ENCODE measurements around the gene DGKQ.

The DGKQ gene

DNA sequence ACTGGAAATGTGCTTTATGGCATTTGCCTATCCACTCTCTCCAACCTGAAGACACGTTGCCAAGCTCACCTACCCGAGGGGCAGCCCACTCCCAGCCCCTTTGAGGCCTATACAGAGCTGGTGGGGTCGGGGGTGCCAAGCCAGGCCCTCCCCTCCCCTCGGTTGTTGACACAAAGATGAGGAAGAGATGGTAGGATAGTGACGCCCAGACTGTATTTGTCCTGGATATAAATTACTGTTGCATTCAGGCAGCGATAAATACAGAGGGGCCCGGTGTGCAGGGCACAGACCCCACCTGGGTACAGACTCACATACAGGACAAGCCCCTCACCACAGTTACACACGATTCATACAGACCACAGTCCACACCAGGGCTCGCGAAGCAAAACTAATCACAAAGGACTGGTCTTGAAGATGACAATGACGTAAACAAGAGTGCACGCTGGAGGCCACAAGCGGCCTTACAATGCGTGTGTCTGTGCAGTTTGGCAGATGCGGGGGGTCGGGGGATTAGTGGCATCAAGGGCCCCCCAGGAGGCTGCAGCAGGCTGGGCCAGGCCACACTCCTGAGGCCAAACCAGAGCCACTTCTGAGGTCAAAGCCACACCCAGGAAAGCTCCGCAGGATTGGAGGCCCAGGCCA, 14.6 kb downstream of the DGKQ start:
- TF ChIP-seq SIN3A (IDR thresholded peaks at IDR 0.05; ENCODE audit: borderline replicate concordance, insufficient read depth, low read length) = no peak
- TF ChIP-seq POLR2AphosphoS5 (IDR thresholded peaks at IDR 0.05; ENCODE audit: low read depth, low read length) = no peak
- TF ChIP-seq FOXP2 (optimal IDR thresholded peaks at IDR 0.05; ENCODE audit: borderline replicate concordance, extremely low read depth, extremely low read length, insufficient read depth) = no peak
- TF ChIP-seq, protein P1, sequence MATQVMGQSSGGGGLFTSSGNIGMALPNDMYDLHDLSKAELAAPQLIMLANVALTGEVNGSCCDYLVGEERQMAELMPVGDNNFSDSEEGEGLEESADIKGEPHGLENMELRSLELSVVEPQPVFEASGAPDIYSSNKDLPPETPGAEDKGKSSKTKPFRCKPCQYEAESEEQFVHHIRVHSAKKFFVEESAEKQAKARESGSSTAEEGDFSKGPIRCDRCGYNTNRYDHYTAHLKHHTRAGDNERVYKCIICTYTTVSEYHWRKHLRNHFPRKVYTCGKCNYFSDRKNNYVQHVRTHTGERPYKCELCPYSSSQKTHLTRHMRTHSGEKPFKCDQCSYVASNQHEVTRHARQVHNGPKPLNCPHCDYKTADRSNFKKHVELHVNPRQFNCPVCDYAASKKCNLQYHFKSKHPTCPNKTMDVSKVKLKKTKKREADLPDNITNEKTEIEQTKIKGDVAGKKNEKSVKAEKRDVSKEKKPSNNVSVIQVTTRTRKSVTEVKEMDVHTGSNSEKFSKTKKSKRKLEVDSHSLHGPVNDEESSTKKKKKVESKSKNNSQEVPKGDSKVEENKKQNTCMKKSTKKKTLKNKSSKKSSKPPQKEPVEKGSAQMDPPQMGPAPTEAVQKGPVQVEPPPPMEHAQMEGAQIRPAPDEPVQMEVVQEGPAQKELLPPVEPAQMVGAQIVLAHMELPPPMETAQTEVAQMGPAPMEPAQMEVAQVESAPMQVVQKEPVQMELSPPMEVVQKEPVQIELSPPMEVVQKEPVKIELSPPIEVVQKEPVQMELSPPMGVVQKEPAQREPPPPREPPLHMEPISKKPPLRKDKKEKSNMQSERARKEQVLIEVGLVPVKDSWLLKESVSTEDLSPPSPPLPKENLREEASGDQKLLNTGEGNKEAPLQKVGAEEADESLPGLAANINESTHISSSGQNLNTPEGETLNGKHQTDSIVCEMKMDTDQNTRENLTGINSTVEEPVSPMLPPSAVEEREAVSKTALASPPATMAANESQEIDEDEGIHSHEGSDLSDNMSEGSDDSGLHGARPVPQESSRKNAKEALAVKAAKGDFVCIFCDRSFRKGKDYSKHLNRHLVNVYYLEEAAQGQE (IDR thresholded peaks at IDR 0.05; ENCODE audit: insufficient read depth in 1 of 2, low read depth in 2 of 2, low read length in 2 of 2) = no peak
- no peak for TF ChIP-seq TAF1 (IDR thresholded peaks at IDR 0.05; ENCODE audit: borderline replicate concordance, insufficient read depth, low read length)

DNA sequence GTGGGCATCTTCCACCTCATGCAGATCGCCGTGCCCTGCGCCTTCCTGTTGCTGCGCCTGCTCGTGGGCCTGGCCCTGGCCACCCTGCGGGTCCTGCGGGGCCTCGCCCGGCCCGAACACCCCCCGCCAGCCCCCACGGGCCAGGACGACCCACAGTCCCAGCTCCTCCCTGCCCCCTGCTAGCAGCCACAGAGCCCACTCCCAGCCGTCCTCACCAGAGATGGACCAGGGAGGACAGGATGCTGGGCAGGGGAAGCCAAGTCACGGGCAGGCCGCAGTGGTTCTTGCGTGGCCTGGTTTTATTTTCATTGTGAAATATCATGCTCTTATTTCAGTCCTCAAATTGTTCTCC, 15.1 kb downstream of the DGKQ start:
- TF ChIP-seq POLR2AphosphoS5 (IDR thresholded peaks at IDR 0.05; ENCODE audit: low read depth, low read length) = no peak
- TF ChIP-seq, protein P1 (IDR thresholded peaks at IDR 0.05; ENCODE audit: insufficient read depth in 1 of 2, low read depth in 2 of 2, low read length in 2 of 2) = no peak
- TF ChIP-seq FOXP2 (optimal IDR thresholded peaks at IDR 0.05; ENCODE audit: borderline replicate concordance, extremely low read depth, extremely low read length, insufficient read depth) = no peak
- no peak for TF ChIP-seq TAF1 (IDR thresholded peaks at IDR 0.05; ENCODE audit: borderline replicate concordance, insufficient read depth, low read length)
- no peak for TF ChIP-seq SIN3A (IDR thresholded peaks at IDR 0.05; ENCODE audit: borderline replicate concordance, insufficient read depth, low read length)

DNA sequence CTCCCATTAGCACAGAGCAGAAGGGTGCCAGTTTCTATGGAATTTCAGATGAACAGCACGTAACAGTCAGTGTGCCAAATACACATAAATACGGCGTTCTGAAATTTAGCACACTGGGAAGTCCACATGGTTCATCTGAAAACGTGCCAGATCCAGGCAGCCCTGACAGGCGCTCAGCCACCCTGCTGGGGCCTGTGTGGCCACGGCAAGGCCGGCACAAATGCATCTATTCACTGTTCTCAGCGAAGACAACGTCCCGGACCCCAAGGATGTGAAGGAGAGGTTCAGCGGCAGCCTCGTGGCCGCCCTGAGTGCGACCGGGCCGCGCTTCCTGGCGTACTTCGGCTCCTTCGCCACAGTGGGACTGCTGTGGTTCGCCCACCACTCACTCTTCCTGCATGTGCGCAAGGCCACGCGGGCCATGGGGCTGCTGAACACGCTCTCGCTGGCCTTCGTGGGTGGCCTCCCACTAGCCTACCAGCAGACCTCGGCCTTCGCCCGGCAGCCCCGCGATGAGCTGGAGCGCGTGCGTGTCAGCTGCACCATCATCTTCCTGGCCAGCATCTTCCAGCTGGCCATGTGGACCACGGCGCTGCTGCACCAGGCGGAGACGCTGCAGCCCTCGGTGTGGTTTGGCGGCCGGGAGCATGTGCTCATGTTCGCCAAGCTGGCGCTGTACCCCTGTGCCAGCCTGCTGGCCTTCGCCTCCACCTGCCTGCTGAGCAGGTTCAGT, 15.6 kb downstream of the DGKQ start:
- TF ChIP-seq SIN3A (IDR thresholded peaks at IDR 0.05; ENCODE audit: borderline replicate concordance, insufficient read depth, low read length) (no peak), POLR2AphosphoS5 (IDR thresholded peaks at IDR 0.05; ENCODE audit: low read depth, low read length) (no peak), FOXP2 (optimal IDR thresholded peaks at IDR 0.05; ENCODE audit: borderline replicate concordance, extremely low read depth, extremely low read length, insufficient read depth) (no peak), TAF1 (IDR thresholded peaks at IDR 0.05; ENCODE audit: borderline replicate concordance, insufficient read depth, low read length) (no peak)
- TF ChIP-seq, protein P1 (IDR thresholded peaks at IDR 0.05; ENCODE audit: insufficient read depth in 1 of 2, low read depth in 2 of 2, low read length in 2 of 2) = no peak

DNA sequence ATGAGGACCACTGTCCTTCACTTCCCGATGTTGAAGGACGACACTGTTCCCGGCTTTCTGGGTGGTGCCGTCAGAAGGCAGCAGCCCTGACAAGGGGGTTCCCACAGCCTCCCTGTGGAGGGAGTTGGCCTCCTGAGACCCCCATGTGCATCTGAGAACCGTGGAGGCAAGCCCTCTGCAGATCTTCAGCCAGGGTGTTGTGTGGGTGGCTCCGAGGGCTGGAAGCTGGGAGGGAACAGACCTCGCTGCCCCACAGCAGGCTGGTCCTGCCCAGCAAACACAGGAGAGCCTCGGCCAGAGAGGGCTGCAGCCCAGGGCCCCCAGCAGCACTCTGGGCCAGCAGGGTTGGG, 16.2 kb downstream of the DGKQ start:
- TF ChIP-seq FOXP2 (optimal IDR thresholded peaks at IDR 0.05; ENCODE audit: borderline replicate concordance, extremely low read depth, extremely low read length, insufficient read depth) = no peak
- TF ChIP-seq TAF1 (IDR thresholded peaks at IDR 0.05; ENCODE audit: borderline replicate concordance, insufficient read depth, low read length) = no peak
- TF ChIP-seq POLR2AphosphoS5 (IDR thresholded peaks at IDR 0.05; ENCODE audit: low read depth, low read length) = no peak

DNA sequence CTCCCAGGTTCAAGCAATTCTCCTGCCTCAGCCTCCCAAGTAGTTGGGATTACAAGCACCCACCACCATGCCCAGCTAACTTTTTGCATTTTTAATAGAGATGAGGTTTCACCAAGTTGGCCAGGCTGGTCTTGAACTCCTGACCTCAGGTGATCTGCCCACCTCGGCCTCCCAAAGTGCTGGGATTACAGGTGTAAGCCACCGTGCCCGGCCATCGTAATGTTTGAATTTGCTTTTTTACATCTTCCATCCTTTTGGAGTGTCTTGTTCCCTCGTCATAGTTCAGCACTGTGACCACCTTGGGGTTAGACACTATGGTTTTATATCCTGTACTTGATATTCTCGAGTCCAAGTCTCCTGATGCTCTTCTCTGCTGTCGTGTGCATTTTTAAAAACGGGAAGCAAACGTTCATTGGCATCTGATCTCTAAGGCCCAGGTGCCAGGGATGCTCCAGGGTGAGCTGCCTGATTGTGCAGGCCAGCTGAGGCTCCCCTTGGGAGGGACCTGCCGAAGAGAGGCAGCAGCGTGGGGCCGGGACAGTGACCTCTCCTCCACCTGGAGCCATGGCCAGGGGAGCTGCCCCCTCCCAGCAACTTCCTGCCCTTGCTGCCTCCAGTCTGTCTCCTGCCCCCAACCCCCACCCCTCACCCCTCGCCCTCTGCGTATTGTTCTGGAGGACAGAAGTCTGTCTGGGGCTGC, 16.7 kb downstream of the DGKQ start:
- TF ChIP-seq POLR2AphosphoS5 (IDR thresholded peaks at IDR 0.05; ENCODE audit: low read depth, low read length) = no peak
- TF ChIP-seq TAF1 (IDR thresholded peaks at IDR 0.05; ENCODE audit: borderline replicate concordance, insufficient read depth, low read length) = no peak
- TF ChIP-seq, protein P1 (IDR thresholded peaks at IDR 0.05; ENCODE audit: insufficient read depth in 1 of 2, low read depth in 2 of 2, low read length in 2 of 2) = no peak
- TF ChIP-seq SIN3A (IDR thresholded peaks at IDR 0.05; ENCODE audit: borderline replicate concordance, insufficient read depth, low read length) = no peak
- TF ChIP-seq FOXP2 (optimal IDR thresholded peaks at IDR 0.05; ENCODE audit: borderline replicate concordance, extremely low read depth, extremely low read length, insufficient read depth) = no peak
